DND-41 (cell line): Measurements from ENCODE around the gene NAGA.

Experiments
- CTCF ChIP-seq: IDR thresholded peaks from 2 replicates; pipeline ENCODE4 v1.5.1; 2012; ENCODE audit warnings: borderline replicate concordance, low read length, moderate library complexity, mild to moderate bottlenecking; ENCODE audit not compliant: poor library complexity, severe bottlenecking; ENCODE audit errors: extremely low read depth
- EZH2 ChIP-seq: IDR thresholded peaks from 3 replicates; pipeline ENCODE4 v1.6.1; 2012; ENCODE audit warnings: borderline replicate concordance, low read depth, mild to moderate bottlenecking, moderate library complexity, low read length, inconsistent platforms; ENCODE audit not compliant: severe bottlenecking

- TF ChIP-seq CTCF = no peak
- no peak for TF ChIP-seq EZH2
These were observed 6.3 kb upstream of the NAGA start for GRCh38 chr22:42076764-42077485.
